H1 (cell line): ENCODE results near the gene CALD1. TPM values are rescaled to one million over a fixed set of nuclear protein-coding genes. Genes with fewer than 3 reads are reported as not detected.
A peak's percentile ranks its signal among the peaks of the same experiment; 100 is the strongest.

Source experiments
- CTCF ChIA-PET: fragments of 300-600 bp; sonication (Branson Sonifier 250); formaldehyde crosslinking; loops from one replicate; lab custom pipeline; 2021; ENCODE audit not compliant: partially characterized antibody; lab: Charles Lee
- POLR2A ChIA-PET: fragments of 300-600 bp; sonication (Branson Sonifier 250); formaldehyde crosslinking; loops from one replicate; lab custom pipeline; 2021; ENCODE audit warnings: inconsistent platforms; ENCODE audit not compliant: partially characterized antibody; lab: Charles Lee
- DNase-seq, 2 experiments: peaks; one replicate each; pipeline versions ENCODE4 v3.0.0 to v3.0.0-alpha.2; 2010 to 2022; ENCODE audit warnings: low spot score in 2 of 2, low read depth in 1 of 2, mixed read lengths in 1 of 2
- FAIRE-seq: peaks from 2 replicates; lab custom pipeline; 2011; peaks lifted over from hg19 to GRCh38; lab: Jason Lieb, UNC
- H2AFZ ChIP-seq: 2 replicates; pipeline ENCODE4 v1.8.1; 2012; ENCODE audit warnings: low read length, inconsistent platforms
- H2AK5ac ChIP-seq: 2 replicates; pipeline ENCODE4 v1.6.1; 2013; ENCODE audit warnings: low read depth, low read length
- H2BK120ac ChIP-seq: replicated peaks from 2 replicates; pipeline ENCODE3; 2013; ENCODE audit warnings: low read depth, low read length, inconsistent platforms
- H2BK12ac ChIP-seq: 2 replicates; pipeline ENCODE4 v1.6.1; 2013; ENCODE audit warnings: low read depth, low read length
- H2BK15ac ChIP-seq: 2 replicates; pipeline ENCODE4 v1.6.1; 2013; ENCODE audit warnings: low read length
- H2BK20ac ChIP-seq: 2 replicates; pipeline ENCODE4 v1.6.1; 2013; ENCODE audit warnings: low read length
- H2BK5ac ChIP-seq: 2 replicates; pipeline ENCODE4 v1.6.1; 2013; ENCODE audit warnings: low read depth, low read length
- H3K14ac ChIP-seq: 2 replicates; pipeline ENCODE4 v1.6.1; 2013; ENCODE audit warnings: inconsistent platforms; ENCODE audit not compliant: insufficient read length
- H3K18ac ChIP-seq: 2 replicates; pipeline ENCODE4 v1.6.1; 2013; ENCODE audit warnings: low read length; ENCODE audit errors: extremely low read depth
- H3K23ac ChIP-seq: 2 replicates; pipeline ENCODE4 v1.6.1; 2013; ENCODE audit warnings: inconsistent platforms; ENCODE audit not compliant: insufficient read length
- H3K23me2 ChIP-seq: 2 replicates; pipeline ENCODE4 v1.6.1; 2013; ENCODE audit warnings: low read depth, low read length
- H3K27ac ChIP-seq: 2 replicates; pipeline ENCODE4 v1.6.1; 2011; ENCODE audit warnings: low read depth, low read length, inconsistent platforms
- H3K27me3 ChIP-seq, 4 experiments: replicated peaks in 1 of 4; 1 replicate in 1 of 4; 2 replicates in 3 of 4; pipeline versions ENCODE4 v1.6.1 to v1.8.1; 2011 to 2013; ENCODE audit warnings: low read length in 3 of 4, mild to moderate bottlenecking in 3 of 4, inconsistent platforms in 2 of 4, mixed read lengths in 2 of 4, moderate library complexity in 1 of 4; ENCODE audit not compliant: control insufficient read depth in 3 of 4, insufficient read depth in 3 of 4; ENCODE audit errors: extremely low read depth in 1 of 4
- H3K36me3 ChIP-seq, 4 experiments: 2 replicates each; pipeline versions ENCODE4 v1.6.1 to v1.8.1; 2011 to 2013; ENCODE audit warnings: mild to moderate bottlenecking in 4 of 4, low read length in 3 of 4, moderate library complexity in 2 of 4, control low read depth in 1 of 4, inconsistent platforms in 1 of 4; ENCODE audit not compliant: insufficient read depth in 4 of 4, control insufficient read depth in 2 of 4
- H3K4ac ChIP-seq: replicated peaks from 2 replicates; pipeline ENCODE3; 2013; ENCODE audit warnings: low read length, low read depth, mixed read lengths, inconsistent platforms; ENCODE audit not compliant: insufficient read length
- H3K4me1 ChIP-seq, 4 experiments: replicated peaks in 1 of 4; 1 replicate in 1 of 4; 2 replicates in 3 of 4; pipeline versions ENCODE4 v1.6.1 to v1.8.1; 2011 to 2013; ENCODE audit warnings: low read length in 3 of 4, inconsistent platforms in 2 of 4, mixed read lengths in 1 of 4; ENCODE audit not compliant: insufficient read depth in 4 of 4, control insufficient read depth in 3 of 4
- H3K4me2 ChIP-seq, 2 experiments: 2 replicates each; pipeline versions ENCODE4 v1.6.1 to v1.8.1; 2011 to 2013; ENCODE audit warnings: low read depth in 2 of 2, low read length in 2 of 2, control low read depth in 1 of 2, inconsistent platforms in 1 of 2, mild to moderate bottlenecking in 1 of 2; ENCODE audit not compliant: insufficient read depth in 1 of 2
- H3K4me3 ChIP-seq, 4 experiments: fragments of 200-600, 300-600 bp in 1 of 4; sonication (generic), shearing (Covaris generic), sonication (Bioruptor Twin) in 1 of 4; 2 replicates each; pipeline versions ENCODE4 v1.5.1 to v1.8.1; 2011 to 2016; ENCODE audit warnings: low read length in 4 of 4, low read depth in 3 of 4, control low read depth in 2 of 4, inconsistent platforms in 2 of 4, mild to moderate bottlenecking in 2 of 4, mixed read lengths in 1 of 4, moderate library complexity in 1 of 4; ENCODE audit not compliant: insufficient read depth in 2 of 4; ENCODE audit errors: extremely low read depth in 1 of 4
- H3K56ac ChIP-seq: replicated peaks from 2 replicates; pipeline ENCODE3; 2013; ENCODE audit warnings: low read depth, mild to moderate bottlenecking, mixed read lengths, low read length, inconsistent platforms; ENCODE audit not compliant: insufficient read length
- H3K79me1 ChIP-seq: 2 replicates; pipeline ENCODE4 v1.6.1; 2013; ENCODE audit warnings: low read depth, low read length, control low read depth
- H3K79me2 ChIP-seq, 2 experiments: 2 replicates each; pipeline versions ENCODE4 v1.6.1 to v1.8.1; 2012 to 2013; ENCODE audit warnings: low read length in 2 of 2, mild to moderate bottlenecking in 2 of 2, inconsistent platforms in 1 of 2; ENCODE audit not compliant: insufficient read depth in 2 of 2, control insufficient read depth in 1 of 2
- H3K9ac ChIP-seq, 4 experiments: replicated peaks in 1 of 4; 1 replicate in 1 of 4; 2 replicates in 3 of 4; pipeline versions ENCODE4 v1.6.1 to v1.8.1; 2011 to 2013; ENCODE audit warnings: low read depth in 3 of 4, low read length in 3 of 4, control low read depth in 2 of 4, mild to moderate bottlenecking in 2 of 4, moderate library complexity in 2 of 4, inconsistent platforms in 1 of 4; ENCODE audit errors: extremely low read depth in 1 of 4
- H3K9me3 ChIP-seq, 2 experiments: 2 replicates each; pipeline versions ENCODE4 v1.6.1 to v1.8.1; 2012 to 2013; ENCODE audit warnings: mild to moderate bottlenecking in 2 of 2, moderate library complexity in 2 of 2, control low read depth in 1 of 2, inconsistent platforms in 1 of 2, low read depth in 1 of 2, low read length in 1 of 2, mixed read lengths in 1 of 2; ENCODE audit not compliant: insufficient read depth in 2 of 2
- H4K20me1 ChIP-seq, 2 experiments: replicated peaks in 1 of 2; 2 replicates each; pipeline versions ENCODE3 to v1.8.1; 2011 to 2013; ENCODE audit warnings: inconsistent platforms in 2 of 2, low read length in 2 of 2, mild to moderate bottlenecking in 1 of 2; ENCODE audit not compliant: insufficient read depth in 2 of 2, control insufficient read depth in 1 of 2
- H4K5ac ChIP-seq: 2 replicates; pipeline ENCODE4 v1.6.1; 2013; ENCODE audit warnings: low read length, low read depth, mixed read lengths, inconsistent platforms; ENCODE audit not compliant: insufficient read length
- H4K8ac ChIP-seq: 2 replicates; pipeline ENCODE4 v1.8.0; 2013; ENCODE audit warnings: mild to moderate bottlenecking, moderate library complexity, low read length, inconsistent platforms; ENCODE audit not compliant: insufficient read depth; ENCODE audit errors: extremely low read depth
- H4K91ac ChIP-seq: replicated peaks from 2 replicates; pipeline ENCODE3; 2013; ENCODE audit warnings: low read length, mixed read lengths, inconsistent platforms; ENCODE audit not compliant: insufficient read length
- CHD1 ChIP-seq: IDR thresholded peaks from 2 replicates; pipeline ENCODE4 v1.6.1; 2012; ENCODE audit warnings: low read depth, low read length, improper control_type of control experiment
- POLR2A ChIP-seq, 2 experiments: IDR thresholded peaks; 1 replicate in 1 of 2; 2 replicates in 1 of 2; pipeline ENCODE4 v1.6.1; 2011; ENCODE audit warnings: low read depth in 2 of 2, low read length in 2 of 2, mild to moderate bottlenecking in 2 of 2; ENCODE audit errors: control extremely low read depth in 1 of 2
- RXRA ChIP-seq: IDR thresholded peaks from 2 replicates; pipeline ENCODE4 v1.6.1; 2011; ENCODE audit warnings: low read depth, mild to moderate bottlenecking, low read length, moderate library complexity; ENCODE audit not compliant: insufficient read depth
- WGBS, 2 experiments: shearing (Covaris generic) in 1 of 2; methylation state at CpG; one replicate each; pipeline versions ENCODE4 v1.1.6 to v1.1.7; 2013 to 2015; ENCODE audit warnings: low lambda C conversion rate in 2 of 2, mixed read lengths in 2 of 2, inconsistent platforms in 1 of 2, low coverage in 1 of 2, missing lambda C conversion rate in 1 of 2; ENCODE audit not compliant: insufficient replicate concordance in 2 of 2, insufficient coverage in 1 of 2, insufficient read length in 1 of 2; ENCODE audit errors: extremely low coverage in 1 of 2, missing lambda C conversion rate in 1 of 2; 5-methylcytosine and 5-hydroxymethylcytosine counted together
- polyA plus RNA-seq, 7 experiments: library from polyadenylated mRNA; depleted of rRNA in 3 of 7; stranded (reverse) in 5 of 7; unstranded in 2 of 7; fragments of >200 nt in 5 of 7; fragments of 200-250 nt in 2 of 7; gene quantifications; 1 replicate in 5 of 7; 2 replicates in 1 of 7; 4 replicates in 1 of 7; pipeline versions ENCODE4 v1.2.1 to v1.2.3, GENCODE V29; 2011 to 2013; ENCODE audit warnings: missing spikeins in 2 of 7, mixed read lengths in 2 of 7
- total RNA-seq: library from RNA; stranded (reverse); fragmentation: NEBNext Ultra II Directional; extraction: Animal tissue kit (Norgen Biotek cat#: 25700); gene quantifications from 2 replicates; pipeline ENCODE4 v1.2.1, GENCODE V29; 2021

Gene CALD1
- total and polyA plus RNA-seq, 2 of the 8 experiments (the other 6 are each of a cell fraction or from before 2014, with no cell fraction given): 34.3 to 177 TPM

- 21% methylated on average over 5 of the region's 5 CpGs; no CpG with 5 or more reads in 1 of the 2 experiments for WGBS, 2 experiments
- H3K27ac ChIP-seq: 0 out of 2 replicates have a peak overlapping the region, but pooled peaks have one; percentile 63
- H3K18ac ChIP-seq: no peak overlapping the region
- peaks cover 0 to 53% of the 10 kb centered on the region in 2 experiments; a peak in 2 of 4 replicates for H3K79me2 ChIP-seq
- no peak overlapping the region for H3K14ac ChIP-seq
- H3K23me2 ChIP-seq: peaks cover 5% of the 10 kb centered on the region; the same call in 1 of the 2 replicates
- H2AFZ ChIP-seq: peak overlapping the region; percentile 59; the same call in 1 of the 2 replicates
- H3K36me3 ChIP-seq: peaks cover 0 to 5% (median 0%) of the 10 kb centered on the region in 4 experiments; a peak in 3 of 8 replicates
- H3K4ac ChIP-seq: no peak overlapping the region
- H2BK12ac ChIP-seq: no peak overlapping the region; the same call in 1 of the 2 replicates
- H3K56ac ChIP-seq: no peak overlapping the region
- peak; percentile 52; the same call in 1 of the 2 replicates for TF ChIP-seq CHD1
- TF ChIP-seq POLR2A (IDR thresholded peaks at IDR 0.05; ENCODE audit: control extremely low read depth in 1 of 2, low read depth in 2 of 2, low read length in 2 of 2): 0 out of 3 replicates have a peak, but pooled peaks of 1 of the 2 experiments have one; percentile 46
- TF ChIP-seq RXRA: no peak
- TF ChIP-seq, all 59 proteins: peak for 2
- CTCF ChIA-PET: interaction anchor here (1.0 to 1.3 kb wide), 3 partner anchors 9 to 55 kb away, joined by 3 to 5 read pairs (median 3); no protein-coding TSS in a partner anchor
- no peaks in the 10 kb centered on the region for H3K9me3 ChIP-seq
- H2BK120ac ChIP-seq: no peak overlapping the region
- no peak overlapping the region for H2BK20ac ChIP-seq
- H2AK5ac ChIP-seq: no peak overlapping the region
- no peak overlapping the region; the same call in 1 of the 2 replicates for H2BK5ac ChIP-seq
- no peaks in the 10 kb centered on the region for H4K20me1 ChIP-seq
- no peak overlapping the region for H4K5ac ChIP-seq
- H2BK15ac ChIP-seq: no peak overlapping the region
- POLR2A ChIA-PET: interaction anchor here (1.0 to 2.3 kb wide), 8 partner anchors 8 to 96 kb away, joined by 3 to 14 read pairs (median 3); no protein-coding TSS in a partner anchor
- no peaks in the 10 kb centered on the region for H3K27me3 ChIP-seq
- peaks cover 3% of the 10 kb centered on the region; the same call in 1 of the 2 replicates for H3K79me1 ChIP-seq
- H4K91ac ChIP-seq: no peak overlapping the region
- peak overlapping the region; percentile 46 to 78 (median 56); a peak in 7 of 8 replicates for H3K4me3 ChIP-seq
- no peak for FAIRE-seq
- H4K8ac ChIP-seq: no peak overlapping the region
- H3K4me2 ChIP-seq: peak overlapping the region; percentile 61 to 85
- H3K9ac ChIP-seq: peak overlapping the region; percentile 59 to 88 (median 67)
- no peak for DNase-seq
- H3K23ac ChIP-seq: no peak overlapping the region
- peaks cover 3 to 16% (median 8%) of the 10 kb centered on the region in 4 experiments; a peak in 5 of 7 replicates for H3K4me1 ChIP-seq
Observed at GRCh38 chr7:134780166-134780828, 863 bp downstream of the CALD1 start.
